Fibroblast of skin of left biceps (primary cell): ENCODE data around the gene H3-3A.

ENCODE experiments used
- DNase-seq, 2 experiments: peaks; one replicate each; pipeline ENCODE4 v3.0.0-alpha.2; 2013; ENCODE audit warnings: low read depth in 2 of 2

Gene H3-3A

DNA sequence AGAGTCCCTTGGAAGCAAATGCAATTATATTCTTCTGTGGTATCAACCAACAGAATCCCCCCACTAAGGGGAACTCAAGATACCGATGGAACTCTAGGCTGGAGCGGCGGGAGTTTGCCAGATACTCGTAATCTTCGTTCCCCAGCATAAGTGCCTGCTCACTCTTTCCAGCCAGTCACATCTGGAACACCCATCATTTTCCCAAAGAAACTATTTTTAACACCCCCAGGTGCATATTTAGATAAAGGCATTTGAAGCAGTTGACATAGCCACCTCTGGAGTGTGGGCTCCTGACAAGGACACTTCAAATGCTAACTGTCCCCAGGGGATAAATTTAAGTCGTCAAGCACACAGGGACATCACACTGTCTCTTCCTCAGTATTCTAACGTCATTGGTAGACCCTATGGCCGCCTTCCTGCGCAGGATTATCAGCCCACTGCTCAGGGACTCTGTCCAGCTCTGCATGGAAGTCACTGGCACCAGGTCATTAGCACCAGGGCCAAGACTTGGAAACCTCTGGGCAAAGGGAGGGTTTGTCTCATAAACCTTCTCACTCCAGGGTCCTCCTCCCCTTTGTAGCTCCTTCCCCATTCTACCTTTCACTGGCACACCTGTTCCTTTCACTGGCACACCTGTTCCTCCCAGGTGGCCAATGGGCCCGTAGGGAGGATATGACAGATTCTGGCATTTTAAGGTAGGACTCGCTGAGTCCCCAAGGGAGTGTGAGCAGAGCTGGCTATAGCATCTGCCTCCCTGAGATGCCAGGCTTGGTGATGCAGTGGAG is 48.8 kb downstream of the H3-3A start:
- no peak for DNase-seq

DNA sequence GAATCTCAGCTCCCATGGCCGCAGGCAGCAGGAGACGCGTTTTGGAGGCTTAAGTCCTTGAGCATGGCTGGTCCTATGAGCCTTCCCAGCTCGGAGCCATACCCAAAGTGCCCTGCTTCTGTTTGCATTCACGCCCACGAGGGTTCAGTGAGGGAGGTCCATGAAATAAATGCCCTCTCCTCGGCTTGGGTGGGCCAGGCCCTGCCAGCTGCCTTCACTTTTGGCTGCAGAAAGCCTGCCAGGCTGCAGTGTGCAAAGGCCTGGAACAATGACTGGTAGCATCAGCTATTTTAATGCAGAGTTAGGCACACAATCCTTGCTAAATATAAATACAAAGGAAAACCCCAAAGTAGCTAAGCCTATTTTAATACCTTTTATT is 49.4 kb downstream of the H3-3A start:
- DNase-seq = no peak

DNA sequence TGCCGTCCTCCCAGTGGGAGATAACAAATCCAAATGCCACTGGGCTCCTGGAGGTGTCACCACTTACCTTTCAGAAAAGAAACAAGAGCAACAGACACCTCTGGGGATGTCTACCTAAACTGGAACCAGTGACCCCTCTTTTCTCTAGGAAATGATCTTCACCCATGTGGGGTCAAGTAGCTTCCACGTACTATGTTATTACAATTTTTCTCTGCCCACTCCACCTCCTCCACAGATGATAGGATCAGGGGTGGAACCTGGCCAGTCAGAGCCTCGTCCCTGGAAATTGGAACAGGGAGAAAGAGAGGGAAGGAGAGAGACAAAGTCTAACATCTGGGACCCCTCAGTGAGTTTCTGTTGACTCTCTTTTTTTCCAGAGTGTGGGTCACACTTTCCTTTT is 50.1 kb downstream of the H3-3A start:
- DNase-seq = no peak

DNA sequence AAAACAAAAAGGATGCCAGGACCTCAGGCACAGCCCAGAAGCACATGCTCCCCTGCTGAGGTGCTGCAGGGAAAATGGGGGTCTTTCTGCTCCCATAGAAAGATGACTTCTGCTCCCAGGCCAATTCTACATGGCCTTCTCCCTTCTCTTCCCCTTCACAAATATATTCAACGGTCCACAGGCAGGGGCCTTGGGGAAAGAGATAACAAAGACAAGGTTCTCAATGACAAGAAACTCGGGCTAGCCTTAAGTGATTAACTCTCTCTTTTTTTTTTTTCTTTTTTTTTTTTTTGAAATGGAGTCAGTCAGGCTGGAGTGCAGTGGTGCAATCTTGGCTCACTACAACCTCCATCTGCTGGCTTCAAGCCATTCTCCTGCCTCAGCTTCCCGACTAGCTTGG is 54.2 kb downstream of the H3-3A start:
- DNase-seq = no peak

DNA sequence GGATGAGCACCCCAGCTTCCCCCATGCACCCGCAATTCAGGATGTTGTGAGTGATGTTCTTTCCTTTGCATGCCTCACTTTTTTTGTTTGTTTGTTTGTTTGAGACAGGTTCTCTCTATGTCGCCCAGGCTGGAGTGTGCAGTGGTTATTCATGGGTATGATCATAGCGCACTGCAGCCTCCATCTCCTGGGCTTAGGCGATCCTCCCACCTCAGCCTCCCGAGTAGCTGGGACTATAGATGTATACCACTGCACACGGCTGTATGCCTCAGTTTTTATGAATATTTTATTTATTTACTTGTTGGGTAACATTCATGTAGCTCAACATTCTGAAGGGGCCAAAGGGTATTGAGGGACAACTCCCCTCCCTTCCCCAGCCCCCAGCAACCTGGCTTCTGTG is 54.8 kb downstream of the H3-3A start:
- no peak for DNase-seq

DNA sequence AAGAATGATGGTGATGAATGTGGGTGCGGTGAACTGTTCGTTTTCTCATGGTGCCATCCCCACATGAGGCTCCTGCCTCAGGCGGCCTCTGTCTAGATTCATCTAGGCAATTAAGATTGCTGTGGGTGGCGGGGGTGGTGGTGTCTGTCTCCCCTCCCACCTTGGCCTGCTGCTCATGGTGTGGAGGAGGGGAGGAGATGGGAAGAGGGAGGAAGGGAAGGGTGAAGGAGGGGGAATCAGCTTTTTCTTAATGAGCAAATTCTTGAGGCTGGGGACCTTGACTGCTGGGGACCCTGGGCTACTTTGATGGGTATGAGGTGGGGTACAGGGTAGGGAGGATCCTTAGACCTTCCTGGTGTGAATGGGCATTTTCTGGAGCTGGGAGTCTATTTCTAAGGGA is 55.8 kb downstream of the H3-3A start:
- no peak for DNase-seq

DNA sequence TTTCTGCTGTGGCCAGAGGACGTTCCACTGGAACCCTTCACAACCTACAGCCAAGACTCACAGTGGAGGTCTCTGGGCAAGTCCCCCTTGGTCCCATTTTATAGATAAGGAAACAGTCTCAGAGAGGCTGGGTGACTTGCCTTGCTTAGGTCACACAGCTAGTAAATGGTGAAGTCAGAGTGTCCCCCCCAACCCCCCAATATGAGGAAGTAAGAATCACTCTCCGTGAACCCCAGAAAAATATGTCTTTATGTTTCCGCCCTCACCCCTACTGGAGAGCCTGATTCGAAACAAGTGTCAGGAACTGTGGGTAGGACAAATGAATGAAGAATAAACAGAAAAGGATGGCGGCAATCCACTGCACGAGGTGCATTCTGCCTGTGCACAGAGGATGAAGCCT is 56.7 kb downstream of the H3-3A start:
- no peak for DNase-seq

DNA sequence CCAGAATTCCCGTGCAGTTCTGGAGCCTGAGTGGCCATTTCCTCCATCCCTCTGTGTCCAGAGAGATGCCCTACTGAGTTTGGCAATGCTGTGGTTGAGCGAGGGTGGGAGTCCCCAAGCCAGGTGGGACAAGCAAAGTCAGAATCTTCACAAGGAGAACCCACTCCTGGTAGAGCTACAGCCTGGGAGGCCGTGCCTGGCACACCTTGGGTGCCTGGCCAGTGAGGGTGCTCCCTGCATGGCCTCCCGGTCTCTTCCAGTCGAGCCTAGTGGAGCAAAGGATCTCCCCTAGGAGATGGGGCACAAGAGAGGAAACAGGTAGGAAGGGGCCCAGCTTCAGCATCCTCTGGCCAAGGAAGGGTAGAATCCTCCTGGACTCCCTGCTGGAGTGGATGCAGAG is 57.9 kb downstream of the H3-3A start:
- no peak for DNase-seq

DNA sequence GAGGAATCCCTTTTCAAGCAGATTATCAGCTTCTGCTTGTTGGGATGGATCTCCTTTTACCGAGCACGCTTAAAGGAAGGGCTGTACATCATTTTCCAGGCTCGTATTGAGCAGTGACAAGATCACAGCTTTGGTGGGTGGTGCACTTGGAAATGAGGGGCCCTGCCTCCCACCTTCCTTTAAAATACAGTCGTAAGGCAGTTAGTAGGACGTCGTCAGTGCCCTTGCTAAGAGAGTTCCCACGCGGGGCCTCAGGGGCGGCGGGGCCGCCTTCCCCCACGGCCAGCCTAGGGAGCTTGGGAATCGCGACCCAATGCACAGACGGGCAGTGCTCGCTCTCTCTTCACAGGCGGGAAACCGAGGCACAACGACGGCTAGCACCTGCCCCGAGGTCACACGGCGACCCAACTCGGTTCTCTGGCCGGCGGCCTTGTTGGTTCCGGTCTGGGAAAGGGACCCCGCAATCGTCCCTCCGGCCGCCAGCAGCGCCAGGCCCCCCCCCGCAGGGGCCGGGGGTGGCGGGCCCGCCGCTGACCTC is 58.6 kb downstream of the H3-3A start:
- no peak for DNase-seq
